WERI-Rb-1 (cell line): ENCODE measurements around the gene KCNK1.

Source experiments
- DNase-seq: peaks from one replicate; pipeline ENCODE4 v3.0.0-alpha.2; 2020
- H3K27ac ChIP-seq: fragments of 250-450 bp; sonication (Bioruptor Pico); 2 replicates; pipeline ENCODE4 v1.5.1; 2020; ENCODE audit warnings: mild to moderate bottlenecking, moderate library complexity
- H3K27me3 ChIP-seq: fragments of 250-450 bp; sonication (Bioruptor Pico); 2 replicates; pipeline ENCODE4 v1.5.1; 2021; ENCODE audit warnings: mild to moderate bottlenecking, low read depth, moderate library complexity; ENCODE audit not compliant: insufficient read depth, severe bottlenecking
- H3K36me3 ChIP-seq: fragments of 250-450 bp; sonication (Bioruptor Pico); 2 replicates; pipeline ENCODE4 v1.5.1; 2020; ENCODE audit warnings: mild to moderate bottlenecking, moderate library complexity
- H3K4me3 ChIP-seq: 2 replicates; pipeline ENCODE4 v1.5.1; 2011; ENCODE audit warnings: low read depth, mild to moderate bottlenecking, control low read depth, low read length
- H3K9me3 ChIP-seq: fragments of 250-450 bp; sonication (Bioruptor Pico); 2 replicates; pipeline ENCODE4 v1.5.1; 2021; ENCODE audit warnings: mild to moderate bottlenecking, moderate library complexity; ENCODE audit not compliant: severe bottlenecking
- CTCF ChIP-seq: IDR thresholded peaks from 2 replicates; pipeline ENCODE4 v1.5.1; 2011; ENCODE audit warnings: low read depth, mild to moderate bottlenecking, control low read depth, inconsistent platforms, low read length

Gene KCNK1

GRCh38 chr1:233675446-233675845, 61.5 kb downstream of the KCNK1 start:
- H3K36me3 ChIP-seq = no peaks in the 10 kb centered on the region
- no peak overlapping the region for H3K4me3 ChIP-seq
- no peak for TF ChIP-seq CTCF
- H3K27ac ChIP-seq = no peak overlapping the region
- no peaks in the 10 kb centered on the region for H3K9me3 ChIP-seq
- peaks cover 96% of the 10 kb centered on the region for H3K27me3 ChIP-seq
- no peak for DNase-seq

- no peak for TF ChIP-seq CTCF
- no peak overlapping the region for H3K27ac ChIP-seq
These were observed 62.0 kb downstream of the KCNK1 start for GRCh38 chr1:233675893-233676292.

GRCh38 chr1:233677690-233678354, 63.9 kb downstream of the KCNK1 start:
- Histone ChIP-seq H3K9me3 (no peaks in the 10 kb centered on the region), H3K27ac (no peak overlapping the region), H3K27me3 (peaks cover 99% of the 10 kb centered on the region), H3K4me3 (no peak overlapping the region), H3K36me3 (no peaks in the 10 kb centered on the region)
- DNase-seq = no peak
- TF ChIP-seq CTCF = no peak

More at GRCh38 chr1:233675893-233676292, 62.0 kb downstream of the KCNK1 start:
- H3K4me3 ChIP-seq = no peak overlapping the region
- H3K36me3 ChIP-seq = no peaks in the 10 kb centered on the region
- DNase-seq = no peak
- peaks cover 96% of the 10 kb centered on the region for H3K27me3 ChIP-seq
- no peaks in the 10 kb centered on the region for H3K9me3 ChIP-seq

- no peak for DNase-seq
- H3K27me3 ChIP-seq = peaks cover 97% of the 10 kb centered on the region
- no peaks in the 10 kb centered on the region for H3K36me3 ChIP-seq
- H3K9me3 ChIP-seq = no peaks in the 10 kb centered on the region
- no peak overlapping the region for H3K4me3 ChIP-seq
- no peak for TF ChIP-seq CTCF
- H3K27ac ChIP-seq = no peak overlapping the region
These were observed 65.1 kb downstream of the KCNK1 start for GRCh38 chr1:233679030-233679429.

- Histone ChIP-seq H3K27me3 (peaks cover 94% of the 10 kb centered on the region), H3K36me3 (no peaks in the 10 kb centered on the region), H3K4me3 (no peak overlapping the region), H3K27ac (no peak overlapping the region), H3K9me3 (no peaks in the 10 kb centered on the region)
- TF ChIP-seq CTCF = no peak
- no peak for DNase-seq
These were observed 65.9 kb downstream of the KCNK1 start for GRCh38 chr1:233679591-233680373.
